Caco-2 (cell line): ENCODE results near the gene FOXP1. TPM values are rescaled to one million over a fixed set of nuclear protein-coding genes. Genes with fewer than 3 reads are reported as not detected.

Experiments
- BruUV-seq: library from RNA; stranded (reverse); fragments of 400-500 nt; replicated peaks from 2 replicates; lab custom pipeline; 2021; lab: Mats Ljungman, UMichigan
- CTCF ChIA-PET: fragments of 300-600 bp; sonication (Branson Sonifier 250); formaldehyde crosslinking; loops from one replicate; lab custom pipeline; 2022; ENCODE audit warnings: antibody characterized with exemption; lab: Charles Lee
- POLR2A ChIA-PET: fragments of 300-600 bp; sonication (Branson Sonifier 250); formaldehyde crosslinking; loops from one replicate; lab custom pipeline; 2022; ENCODE audit warnings: antibody characterized with exemption; lab: Charles Lee
- DNase-seq, 2 experiments: peaks; one replicate each; pipeline versions ENCODE4 v3.0.0 to v3.0.0-alpha.2; 2020 to 2022
- H3K27me3 ChIP-seq: replicated peaks from 2 replicates; pipeline ENCODE4 v1.6.0; 2011; ENCODE audit warnings: low read length; ENCODE audit not compliant: control insufficient read depth, insufficient read depth
- H3K36me3 ChIP-seq: 2 replicates; pipeline ENCODE4 v1.5.1; 2011; ENCODE audit warnings: low read length; ENCODE audit not compliant: control insufficient read depth, insufficient read depth
- H3K4me1 ChIP-seq: fragments of 250-450 bp; sonication (Bioruptor Pico); 2 replicates; pipeline ENCODE4 v1.5.1; 2020; ENCODE audit warnings: mild to moderate bottlenecking
- H3K4me3 ChIP-seq: 2 replicates; pipeline ENCODE4 v1.5.1; 2011; ENCODE audit warnings: low read depth, mild to moderate bottlenecking, control low read depth, low read length
- H3K9me3 ChIP-seq: fragments of 250-450 bp; sonication (Bioruptor Pico); 2 replicates; pipeline ENCODE4 v1.5.1; 2020; ENCODE audit warnings: mild to moderate bottlenecking, moderate library complexity
- H3K27ac Mint-ChIP-seq: one replicate; pipeline ENCODE4 v1.8.0; 2022; ENCODE audit warnings: mixed read lengths; ENCODE audit not compliant: unreplicated experiment
- H3K27me3 Mint-ChIP-seq: one replicate; pipeline ENCODE4 v1.8.0; 2022; ENCODE audit warnings: mixed read lengths; ENCODE audit not compliant: insufficient read depth, unreplicated experiment
- H3K36me3 Mint-ChIP-seq: one replicate; pipeline ENCODE4 v1.8.0; 2022; ENCODE audit warnings: mild to moderate bottlenecking, mixed read lengths; ENCODE audit not compliant: insufficient read depth, unreplicated experiment
- H3K4me1 Mint-ChIP-seq: one replicate; pipeline ENCODE4 v1.8.0; 2022; ENCODE audit warnings: low read depth, mixed read lengths; ENCODE audit not compliant: unreplicated experiment
- H3K4me3 Mint-ChIP-seq: one replicate; pipeline ENCODE4 v1.8.0; 2022; ENCODE audit warnings: mild to moderate bottlenecking, moderate library complexity, mixed read lengths; ENCODE audit not compliant: unreplicated experiment
- H3K9me3 Mint-ChIP-seq: one replicate; pipeline ENCODE4 v1.8.0; 2022; ENCODE audit warnings: mixed read lengths; ENCODE audit not compliant: unreplicated experiment
- intact Hi-C: fragments of 100-400 bp; cut with micrococcal nuclease; formaldehyde crosslinking; loops from one replicate; pipeline ENCODE4 v1.10.0; 2022; ENCODE audit not compliant: unreplicated experiment
- total RNA-seq: library from RNA; stranded (reverse); gene quantifications from 2 replicates; pipeline ENCODE4 v1.2.3, GENCODE V29; 2022
- TF ChIP-seq, protein P1 (sequence below), 2 experiments: fragments of 200-600 bp in 1 of 2; IDR thresholded peaks; 1 replicate in 1 of 2; 2 replicates in 1 of 2; pipeline versions ENCODE4 v1.5.1 to v1.8.0; 2011 to 2022; ENCODE audit warnings: antibody characterized with exemption in 1 of 2, control low read depth in 1 of 2, inconsistent platforms in 1 of 2, low read depth in 1 of 2, low read length in 1 of 2, mild to moderate bottlenecking in 1 of 2, moderate library complexity in 1 of 2; ENCODE audit not compliant: insufficient read depth in 1 of 2, severe bottlenecking in 1 of 2, unreplicated experiment in 1 of 2

FOXP1 gene
- total RNA-seq, 1 experiment from 2014 or later = 131 TPM

DNA sequence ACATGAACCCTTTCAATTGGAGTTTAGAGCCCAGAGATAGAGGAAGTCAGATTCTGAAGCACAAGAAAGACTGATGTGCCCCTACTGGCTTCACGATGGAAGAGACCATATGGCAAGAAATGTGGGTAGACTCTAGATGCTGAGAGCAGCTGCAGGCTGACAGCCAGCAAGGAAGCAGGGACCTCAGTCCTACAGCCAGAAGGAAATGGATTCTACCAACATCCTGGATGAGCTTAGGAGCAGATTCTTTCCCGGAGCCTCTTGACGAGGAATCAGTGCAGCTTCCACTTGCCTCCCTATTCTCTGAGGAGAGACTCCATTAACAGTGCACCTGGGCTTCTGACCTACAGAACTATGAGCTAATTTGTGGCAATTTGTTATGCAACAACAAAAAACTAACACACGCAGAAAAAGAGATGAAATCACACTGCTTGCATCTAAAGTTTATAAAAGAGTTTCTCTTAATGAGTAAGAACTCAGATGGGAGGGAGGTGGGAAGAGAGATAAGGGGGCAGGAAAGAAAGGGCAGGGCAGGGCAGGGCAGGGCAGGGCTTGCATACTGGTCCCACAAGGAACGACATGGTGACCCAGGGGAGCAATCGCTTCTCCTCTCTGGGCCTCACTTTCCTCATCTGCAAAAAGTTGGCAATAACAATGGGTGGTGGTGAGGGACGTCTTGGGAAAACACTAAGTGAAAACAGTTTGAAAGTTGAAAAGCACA, 440.9 kb downstream of the FOXP1 start:
- Mint-ChIP-seq H3K4me3 (peak overlapping the region; percentile 23), H3K27ac (peak overlapping the region; percentile 87), H3K27me3 (no peaks in the 10 kb centered on the region), H3K36me3 (peaks cover 6% of the 10 kb centered on the region), H3K4me1 (peaks cover 39% of the 10 kb centered on the region), H3K9me3 (no peaks in the 10 kb centered on the region)
- DNase-seq = peak; percentile 47 to 67
- Histone ChIP-seq H3K9me3 (no peaks in the 10 kb centered on the region), H3K27me3 (no peaks in the 10 kb centered on the region), H3K4me1 (peaks cover 42% of the 10 kb centered on the region), H3K4me3 (no peak overlapping the region), H3K36me3 (no peaks in the 10 kb centered on the region)
- ChIA-PET CTCF (no interaction called here), POLR2A (no interaction called here)
- no TSS peak for BruUV-seq
- TF ChIP-seq, protein P1, sequence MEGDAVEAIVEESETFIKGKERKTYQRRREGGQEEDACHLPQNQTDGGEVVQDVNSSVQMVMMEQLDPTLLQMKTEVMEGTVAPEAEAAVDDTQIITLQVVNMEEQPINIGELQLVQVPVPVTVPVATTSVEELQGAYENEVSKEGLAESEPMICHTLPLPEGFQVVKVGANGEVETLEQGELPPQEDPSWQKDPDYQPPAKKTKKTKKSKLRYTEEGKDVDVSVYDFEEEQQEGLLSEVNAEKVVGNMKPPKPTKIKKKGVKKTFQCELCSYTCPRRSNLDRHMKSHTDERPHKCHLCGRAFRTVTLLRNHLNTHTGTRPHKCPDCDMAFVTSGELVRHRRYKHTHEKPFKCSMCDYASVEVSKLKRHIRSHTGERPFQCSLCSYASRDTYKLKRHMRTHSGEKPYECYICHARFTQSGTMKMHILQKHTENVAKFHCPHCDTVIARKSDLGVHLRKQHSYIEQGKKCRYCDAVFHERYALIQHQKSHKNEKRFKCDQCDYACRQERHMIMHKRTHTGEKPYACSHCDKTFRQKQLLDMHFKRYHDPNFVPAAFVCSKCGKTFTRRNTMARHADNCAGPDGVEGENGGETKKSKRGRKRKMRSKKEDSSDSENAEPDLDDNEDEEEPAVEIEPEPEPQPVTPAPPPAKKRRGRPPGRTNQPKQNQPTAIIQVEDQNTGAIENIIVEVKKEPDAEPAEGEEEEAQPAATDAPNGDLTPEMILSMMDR (IDR thresholded peaks at IDR 0.05; ENCODE audit: insufficient read depth in 1 of 2, low read depth in 1 of 2, low read length in 1 of 2, severe bottlenecking in 1 of 2, unreplicated experiment in 1 of 2) = no peak
- intact Hi-C loops = no loop called here

DNA sequence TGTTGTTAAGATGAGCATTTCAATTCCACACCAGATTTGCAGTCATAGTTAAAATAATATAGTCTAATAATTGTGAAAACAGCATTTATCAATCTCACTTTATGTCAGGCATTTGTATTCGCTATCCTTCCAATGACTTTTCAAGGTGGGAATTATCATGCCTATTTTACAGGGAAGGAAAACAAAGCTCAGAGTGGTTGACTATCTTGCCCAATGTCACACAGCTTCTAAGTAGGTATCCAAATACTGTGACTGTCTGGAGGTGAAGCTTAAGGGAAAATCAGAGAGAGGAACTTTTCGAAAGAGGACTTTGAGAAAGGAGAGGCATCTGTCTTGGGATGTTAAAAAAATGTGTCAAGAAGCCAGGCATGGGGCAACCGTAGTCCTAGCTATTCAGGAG, 443.1 kb downstream of the FOXP1 start:
- H3K36me3 Mint-ChIP-seq = peaks cover 6% of the 10 kb centered on the region
- H3K36me3 ChIP-seq = no peaks in the 10 kb centered on the region
- intact Hi-C loops = no loop called here
- TF ChIP-seq, protein P1 (IDR thresholded peaks at IDR 0.05; ENCODE audit: insufficient read depth in 1 of 2, low read depth in 1 of 2, low read length in 1 of 2, severe bottlenecking in 1 of 2, unreplicated experiment in 1 of 2) = no peak
- peaks cover 30% of the 10 kb centered on the region for H3K4me1 Mint-ChIP-seq
- H3K4me3 Mint-ChIP-seq = no peak overlapping the region
- H3K4me1 ChIP-seq = peaks cover 43% of the 10 kb centered on the region
- no peaks in the 10 kb centered on the region for H3K9me3 ChIP-seq
- H3K27me3 ChIP-seq = no peaks in the 10 kb centered on the region
- CTCF ChIA-PET = no interaction called here
- POLR2A ChIA-PET = interaction anchor here (1.3 kb wide), 1 partner anchor 13 kb away, joined by 3 read pairs; no protein-coding TSS in a partner anchor
- DNase-seq = no peak
- H3K9me3 Mint-ChIP-seq = no peaks in the 10 kb centered on the region
- H3K4me3 ChIP-seq = no peak overlapping the region
- no peaks in the 10 kb centered on the region for H3K27me3 Mint-ChIP-seq
- no TSS peak for BruUV-seq
- peak overlapping the region; percentile 87 for H3K27ac Mint-ChIP-seq

GRCh38 chr3:71139496-71139895, 444.0 kb downstream of the FOXP1 start:
- Mint-ChIP-seq H3K4me3 (no peak overlapping the region), H3K4me1 (peaks cover 28% of the 10 kb centered on the region), H3K36me3 (peaks cover 6% of the 10 kb centered on the region), H3K27me3 (no peaks in the 10 kb centered on the region), H3K27ac (no peak overlapping the region), H3K9me3 (no peaks in the 10 kb centered on the region)
- peaks cover 50% of the 10 kb centered on the region for H3K4me1 ChIP-seq
- no TSS peak for BruUV-seq
- intact Hi-C loops = no loop called here
- no peaks in the 10 kb centered on the region for H3K9me3 ChIP-seq
- no peaks in the 10 kb centered on the region for H3K36me3 ChIP-seq
- ChIA-PET CTCF (no interaction called here), POLR2A (no interaction called here)
- TF ChIP-seq, protein P1 (IDR thresholded peaks at IDR 0.05; ENCODE audit: insufficient read depth in 1 of 2, low read depth in 1 of 2, low read length in 1 of 2, severe bottlenecking in 1 of 2, unreplicated experiment in 1 of 2) = no peak
- H3K4me3 ChIP-seq = no peak overlapping the region
- no peaks in the 10 kb centered on the region for H3K27me3 ChIP-seq
- no peak for DNase-seq
